HG02943 (cell line): ENCODE data around the gene AASDH.

ENCODE experiments used
- ATAC-seq: cut with Tn5 transposase; IDR thresholded peaks from one replicate; pipeline ENCODE4 v1.9.1; 2021; ENCODE audit warnings: mild to moderate bottlenecking, low read depth, moderate library complexity; ENCODE audit not compliant: unreplicated experiment

Gene AASDH

GRCh38 chr4:56387023-56388001 is at the start of gene AASDH:
TSS of gene AASDH (minus strand) at chr4:56387491. CDS start at chr4:56384299, 3,192 bp downstream.
- peak; percentile 97 for ATAC-seq

- peak; percentile 77 for ATAC-seq
These were observed 48.0 kb upstream of the AASDH start, which contains the start of gene PPAT for GRCh38 chr4:56435140-56435926. TSS of gene PPAT (minus strand) at chr4:56435615. CDS start at chr4:56435477, 138 bp downstream.

- ATAC-seq = peak; percentile 20
These were observed 47.4 kb upstream of the AASDH start for GRCh38 chr4:56434599-56435139.

GRCh38 chr4:56433280-56433679 is 46.0 kb upstream of the AASDH start:
- no peak for ATAC-seq

GRCh38 chr4:56430203-56430602 is 42.9 kb upstream of the AASDH start:
- ATAC-seq = no peak

- ATAC-seq = no peak
These were observed 39.9 kb upstream of the AASDH start for GRCh38 chr4:56427179-56427578.

GRCh38 chr4:56426273-56426672 is 39.0 kb upstream of the AASDH start:
- ATAC-seq = peak; percentile 75

GRCh38 chr4:56425518-56425917 is 38.2 kb upstream of the AASDH start:
- ATAC-seq = no peak

- ATAC-seq = no peak
These were observed 37.6 kb upstream of the AASDH start for GRCh38 chr4:56424697-56425514.

GRCh38 chr4:56424176-56424575 is 36.9 kb upstream of the AASDH start:
- ATAC-seq = no peak

- ATAC-seq = no peak
These were observed 30.1 kb upstream of the AASDH start for GRCh38 chr4:56417396-56417795.

- ATAC-seq = no peak
These were observed 29.1 kb upstream of the AASDH start for GRCh38 chr4:56416349-56416748.

GRCh38 chr4:56414135-56414670 is 26.9 kb upstream of the AASDH start:
- ATAC-seq = no peak

- no peak for ATAC-seq
These were observed 23.2 kb upstream of the AASDH start for GRCh38 chr4:56410247-56411062.

GRCh38 chr4:56409511-56410090 is 22.3 kb upstream of the AASDH start:
- no peak for ATAC-seq

GRCh38 chr4:56408978-56409377 is 21.7 kb upstream of the AASDH start:
- no peak for ATAC-seq

- no peak for ATAC-seq
These were observed 18.9 kb upstream of the AASDH start for GRCh38 chr4:56406151-56406550.

GRCh38 chr4:56405016-56405415 is 17.7 kb upstream of the AASDH start:
- ATAC-seq = no peak

- ATAC-seq = no peak
These were observed 13.3 kb upstream of the AASDH start for GRCh38 chr4:56400560-56400959.
